Lower lobe of right lung (tissue), 2 donors: ENCODE data around the gene C4BPB. TPM values are rescaled to one million over a fixed set of nuclear protein-coding genes. Genes with fewer than 3 reads are reported as not detected.

ENCODE experiments used
- ATAC-seq, 2 donors: fragments of 200-7000 bp; cut with Tn5 transposase; one replicate each; pipeline ENCODE4 v1.9.1; 2020 to 2022; ENCODE audit warnings: mild to moderate bottlenecking in 2 of 2, moderate library complexity in 2 of 2
- DNase-seq: peaks from one replicate; pipeline ENCODE4 v3.0.0-alpha.2; 2020
- H3K27ac ChIP-seq: fragments of 200-600 bp; one replicate; pipeline ENCODE4 v1.8.0; 2022
- H3K27me3 ChIP-seq: fragments of 200-600 bp; one replicate; pipeline ENCODE4 v1.8.0; 2022; ENCODE audit warnings: low read depth
- H3K36me3 ChIP-seq: fragments of 200-600 bp; one replicate; pipeline ENCODE4 v1.8.0; 2022; ENCODE audit warnings: mild to moderate bottlenecking
- H3K4me1 ChIP-seq: fragments of 200-600 bp; one replicate; pipeline ENCODE4 v1.8.0; 2022
- H3K4me3 ChIP-seq: fragments of 200-600 bp; one replicate; pipeline ENCODE4 v1.8.0; 2022; ENCODE audit warnings: mild to moderate bottlenecking
- H3K9me3 ChIP-seq: fragments of 200-600 bp; one replicate; pipeline ENCODE4 v1.8.0; 2022
- intact Hi-C: fragments of 100-400 bp; cut with DNase I; formaldehyde crosslinking; loops from one replicate; pipeline ENCODE4 v1.11.0; 2022
- total RNA-seq: library from RNA; stranded (reverse); fragmentation: NEBNext Ultra II Directional; extraction: Animal tissue kit (Norgen Biotek cat#: 25700); gene quantifications from one replicate; pipeline ENCODE4 v1.2.1, GENCODE V29; 2021
- TF ChIP-seq, protein P1 (sequence below): fragments of 200-600 bp; IDR thresholded peaks from one replicate; pipeline ENCODE4 v1.8.0; 2022; ENCODE audit warnings: antibody characterized with exemption, mild to moderate bottlenecking
- donor health status: DM: no; HTN: yes; CAD: no; lungs with severe emphysema.

Gene C4BPB
- total RNA-seq, 1 donor from 2014 or later = 10.4 TPM

DNA sequence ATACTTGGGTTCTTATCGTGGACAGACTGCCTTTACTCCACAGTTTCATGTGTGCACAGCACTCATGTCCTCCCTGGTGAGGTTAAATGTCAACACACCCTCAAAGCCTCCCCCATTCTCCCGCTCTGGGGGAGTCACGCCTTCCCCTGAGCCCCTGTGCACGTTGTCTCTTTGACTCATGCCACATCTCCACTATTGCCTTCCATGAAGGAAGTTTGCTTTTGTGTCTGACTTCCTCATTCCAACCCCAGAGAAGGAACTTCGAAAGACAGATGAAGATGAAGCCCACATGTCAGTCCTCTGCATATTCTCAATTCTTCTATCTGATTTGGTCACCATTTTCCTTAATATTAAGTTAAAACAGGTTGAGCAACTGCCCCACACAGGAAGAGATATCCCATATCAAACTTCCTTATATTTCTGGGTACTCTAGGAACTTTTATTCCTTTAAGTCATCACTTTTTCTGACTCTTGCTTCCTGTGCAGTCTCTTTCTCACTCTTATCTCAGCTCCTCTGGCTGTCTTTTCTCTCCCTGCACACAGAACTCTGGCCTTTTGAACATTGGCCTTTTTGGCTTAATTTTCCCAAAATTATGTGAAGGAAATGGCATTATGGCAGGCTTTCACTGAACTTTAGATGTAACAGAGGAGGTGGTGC is 56.9 kb downstream of the C4BPB start:
- DNase-seq (no peak), ATAC-seq (peak in 1 of 2 donors; percentile 50)
- no peaks in the 10 kb centered on the region for H3K36me3 ChIP-seq
- no peaks in the 10 kb centered on the region for H3K4me1 ChIP-seq
- no peak overlapping the region for H3K27ac ChIP-seq
- no peaks in the 10 kb centered on the region for H3K27me3 ChIP-seq
- TF ChIP-seq, protein P1, sequence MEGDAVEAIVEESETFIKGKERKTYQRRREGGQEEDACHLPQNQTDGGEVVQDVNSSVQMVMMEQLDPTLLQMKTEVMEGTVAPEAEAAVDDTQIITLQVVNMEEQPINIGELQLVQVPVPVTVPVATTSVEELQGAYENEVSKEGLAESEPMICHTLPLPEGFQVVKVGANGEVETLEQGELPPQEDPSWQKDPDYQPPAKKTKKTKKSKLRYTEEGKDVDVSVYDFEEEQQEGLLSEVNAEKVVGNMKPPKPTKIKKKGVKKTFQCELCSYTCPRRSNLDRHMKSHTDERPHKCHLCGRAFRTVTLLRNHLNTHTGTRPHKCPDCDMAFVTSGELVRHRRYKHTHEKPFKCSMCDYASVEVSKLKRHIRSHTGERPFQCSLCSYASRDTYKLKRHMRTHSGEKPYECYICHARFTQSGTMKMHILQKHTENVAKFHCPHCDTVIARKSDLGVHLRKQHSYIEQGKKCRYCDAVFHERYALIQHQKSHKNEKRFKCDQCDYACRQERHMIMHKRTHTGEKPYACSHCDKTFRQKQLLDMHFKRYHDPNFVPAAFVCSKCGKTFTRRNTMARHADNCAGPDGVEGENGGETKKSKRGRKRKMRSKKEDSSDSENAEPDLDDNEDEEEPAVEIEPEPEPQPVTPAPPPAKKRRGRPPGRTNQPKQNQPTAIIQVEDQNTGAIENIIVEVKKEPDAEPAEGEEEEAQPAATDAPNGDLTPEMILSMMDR = no peak
- intact Hi-C loops = no loop called here
- H3K9me3 ChIP-seq = no peaks in the 10 kb centered on the region
- no peak overlapping the region for H3K4me3 ChIP-seq

Other genes with a start within 250 kb of the C4BPB start
- not detected for gene IL20, start 223.2 kb upstream of the C4BPB start, total RNA-seq
- gene IL24, start 191.4 kb upstream of the C4BPB start, total RNA-seq = not detected
- 6.8 TPM for gene FCMR, start 166.9 kb upstream of the C4BPB start, total RNA-seq
- 813 TPM for gene PIGR, start 142.4 kb upstream of the C4BPB start, total RNA-seq
- gene FCAMR, start 118.4 kb upstream of the C4BPB start, total RNA-seq = not detected
- gene C1orf116, start 56.1 kb upstream of the C4BPB start, total RNA-seq = 123 TPM
- gene YOD1, start 37.7 kb upstream of the C4BPB start, total RNA-seq = 7.9 TPM
- gene PFKFB2, start 35.6 kb upstream of the C4BPB start, total RNA-seq = 41.5 TPM
- 65.2 TPM for gene C4BPA, start 15.4 kb downstream of the C4BPB start, total RNA-seq
- 356 TPM for gene CD55, start 232.8 kb downstream of the C4BPB start, total RNA-seq